ENCODE data around the gene SAMD3. TPM values are rescaled to one million over a fixed set of nuclear protein-coding genes. Genes with fewer than 3 reads are reported as not detected.
"Not testable (repeated sequence)": the region's sequence is repeated elsewhere in the genome, so short reads cannot be mapped to it uniquely, and the experiment has no call there.

The SAMD3 gene
- total RNA-seq, 6 experiments from 2014 or later = 0.25 to 0.86 (median 0.37) TPM

DNA sequence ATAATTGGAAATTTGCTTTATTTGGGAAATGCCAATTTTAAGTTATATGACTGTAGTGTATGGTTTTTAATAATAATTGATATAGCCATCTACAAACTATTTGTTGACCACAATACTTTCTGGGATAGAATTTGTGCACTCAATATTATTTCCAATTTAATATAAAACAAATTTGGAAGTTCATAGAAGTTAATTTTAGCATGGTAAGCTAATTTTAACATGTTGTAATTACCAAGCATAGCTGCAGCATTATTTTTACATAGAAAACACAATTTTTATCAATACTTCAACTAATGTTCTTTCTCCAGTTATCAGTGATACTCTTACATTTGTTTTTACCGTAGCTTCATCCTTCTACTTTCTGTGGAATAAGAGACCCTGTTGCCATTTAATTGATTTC lies 103.5 kb downstream of the SAMD3 start:
- Histone ChIP-seq H3K4me3 (no peak overlapping the region), H3K27ac (no peak overlapping the region), H3K27me3 (no peaks in the 10 kb centered on the region), H3K9me3 (no peaks in the 10 kb centered on the region), H3K36me3 (peaks cover 0 to 3% (median 0%) of the 10 kb centered on the region in 4 donors), H3K4me1 (no peaks in the 10 kb centered on the region)
- DNase-seq (no peak), ATAC-seq (no peak)
- TF ChIP-seq POLR2A (IDR thresholded peaks at IDR 0.05) = no peak
- TF ChIP-seq, protein P1, sequence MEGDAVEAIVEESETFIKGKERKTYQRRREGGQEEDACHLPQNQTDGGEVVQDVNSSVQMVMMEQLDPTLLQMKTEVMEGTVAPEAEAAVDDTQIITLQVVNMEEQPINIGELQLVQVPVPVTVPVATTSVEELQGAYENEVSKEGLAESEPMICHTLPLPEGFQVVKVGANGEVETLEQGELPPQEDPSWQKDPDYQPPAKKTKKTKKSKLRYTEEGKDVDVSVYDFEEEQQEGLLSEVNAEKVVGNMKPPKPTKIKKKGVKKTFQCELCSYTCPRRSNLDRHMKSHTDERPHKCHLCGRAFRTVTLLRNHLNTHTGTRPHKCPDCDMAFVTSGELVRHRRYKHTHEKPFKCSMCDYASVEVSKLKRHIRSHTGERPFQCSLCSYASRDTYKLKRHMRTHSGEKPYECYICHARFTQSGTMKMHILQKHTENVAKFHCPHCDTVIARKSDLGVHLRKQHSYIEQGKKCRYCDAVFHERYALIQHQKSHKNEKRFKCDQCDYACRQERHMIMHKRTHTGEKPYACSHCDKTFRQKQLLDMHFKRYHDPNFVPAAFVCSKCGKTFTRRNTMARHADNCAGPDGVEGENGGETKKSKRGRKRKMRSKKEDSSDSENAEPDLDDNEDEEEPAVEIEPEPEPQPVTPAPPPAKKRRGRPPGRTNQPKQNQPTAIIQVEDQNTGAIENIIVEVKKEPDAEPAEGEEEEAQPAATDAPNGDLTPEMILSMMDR (IDR thresholded peaks at IDR 0.05) = no peak
- intact Hi-C loops (cut with DNase I) = no loop called here
- 93% methylated on average over 1 of the region's 1 CpG for WGBS (ENCODE audit: insufficient coverage, low coverage, low lambda C conversion rate, missing lambda C conversion rate)

DNA sequence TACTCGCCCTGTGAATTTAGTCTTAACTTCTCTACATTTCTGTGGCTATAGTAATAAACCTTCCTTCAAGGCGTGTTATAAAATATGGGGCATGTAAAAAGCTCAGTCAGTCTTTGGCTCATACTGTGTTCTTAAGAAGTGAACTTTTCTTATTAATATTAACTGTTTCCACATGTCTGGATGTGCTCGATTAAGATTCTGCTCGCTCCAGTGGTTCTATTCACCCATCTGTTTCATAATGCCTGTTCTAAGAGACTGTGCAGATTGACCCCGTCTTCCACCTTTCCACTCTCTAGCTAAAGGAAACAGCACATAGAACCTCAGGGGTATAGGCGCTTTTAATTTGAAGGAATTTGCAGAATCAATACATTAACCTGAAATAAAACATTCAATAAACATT lies 104.5 kb downstream of the SAMD3 start:
- H3K4me3 ChIP-seq = no peak overlapping the region
- H3K9me3 ChIP-seq = no peaks in the 10 kb centered on the region
- H3K27me3 ChIP-seq = no peaks in the 10 kb centered on the region
- TF ChIP-seq, protein P1 (IDR thresholded peaks at IDR 0.05) = no peak
- no peak for TF ChIP-seq POLR2A (IDR thresholded peaks at IDR 0.05)
- intact Hi-C loops (cut with DNase I) = no loop called here
- H3K27ac ChIP-seq = no peak overlapping the region
- ATAC-seq = no peak
- H3K4me1 ChIP-seq = no peaks in the 10 kb centered on the region
- peaks cover 0 to 3% (median 0%) of the 10 kb centered on the region in 4 donors for H3K36me3 ChIP-seq
- WGBS (ENCODE audit: insufficient coverage, low coverage, low lambda C conversion rate, missing lambda C conversion rate) = 96% methylated on average over 5 of the region's 6 CpGs
- DNase-seq = no peak

DNA sequence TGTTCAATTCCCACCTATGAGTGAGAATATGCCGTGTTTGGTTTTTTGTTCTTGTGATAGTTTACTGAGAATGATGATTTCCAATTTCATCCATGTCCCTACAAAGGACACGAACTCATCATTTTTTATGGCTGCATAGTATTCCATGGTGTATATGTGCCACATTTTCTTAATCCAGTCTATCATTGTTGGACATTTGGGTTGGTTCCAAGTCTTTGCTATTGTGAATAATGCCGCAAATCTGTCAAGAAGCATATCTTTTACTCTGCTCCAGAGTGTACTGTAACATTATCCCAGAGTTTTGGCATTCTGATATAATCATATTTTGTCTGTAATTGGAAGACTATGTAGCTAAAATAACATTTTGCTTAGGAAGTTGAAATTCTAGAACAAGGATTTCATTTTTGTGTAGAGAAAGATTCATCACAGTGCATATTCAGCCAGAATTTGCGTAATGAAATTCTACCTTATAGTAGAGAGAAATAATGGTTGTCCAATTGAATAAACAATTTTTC lies 105.5 kb downstream of the SAMD3 start:
- H3K4me1 ChIP-seq; ATAC-seq; DNase-seq; intact Hi-C loops (cut with DNase I); H3K36me3 ChIP-seq; H3K4me3 ChIP-seq; H3K27me3 ChIP-seq; H3K27ac ChIP-seq; H3K9me3 ChIP-seq: not testable (repeated sequence)
- 87% methylated on average over 2 of the region's 4 CpGs for WGBS (ENCODE audit: insufficient coverage, low coverage, low lambda C conversion rate, missing lambda C conversion rate)

DNA sequence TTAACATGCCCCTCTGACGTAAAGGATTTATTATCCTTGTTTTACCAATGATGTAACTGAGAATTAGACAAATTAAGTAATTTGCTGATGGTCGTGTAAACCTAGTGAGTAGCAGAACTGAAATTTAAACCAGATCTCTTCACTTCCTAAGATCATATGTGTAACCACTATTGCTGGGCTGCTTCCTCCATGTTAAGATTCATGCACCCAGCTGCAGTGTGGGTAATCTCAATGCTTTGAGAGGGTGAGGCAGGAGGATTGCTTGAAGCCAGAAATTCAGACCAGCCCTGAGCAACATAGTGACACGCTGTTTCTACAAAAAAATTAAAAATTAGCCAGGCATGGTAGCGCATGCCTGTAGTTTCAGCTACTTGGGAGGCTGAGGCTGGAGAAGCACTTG lies 106.5 kb downstream of the SAMD3 start:
- no peaks in the 10 kb centered on the region for H3K4me1 ChIP-seq
- H3K9me3 ChIP-seq = no peaks in the 10 kb centered on the region
- no peak overlapping the region for H3K27ac ChIP-seq
- intact Hi-C loops (cut with DNase I) = no loop called here
- ATAC-seq = no peak
- 82% methylated on average over 4 of the region's 4 CpGs for WGBS (ENCODE audit: insufficient coverage, low coverage, low lambda C conversion rate, missing lambda C conversion rate)
- DNase-seq = no peak
- no peak overlapping the region for H3K4me3 ChIP-seq
- H3K36me3 ChIP-seq = no peaks in the 10 kb centered on the region
- TF ChIP-seq POLR2A (IDR thresholded peaks at IDR 0.05) = no peak
- TF ChIP-seq, protein P1 (IDR thresholded peaks at IDR 0.05) = no peak
- H3K27me3 ChIP-seq = no peaks in the 10 kb centered on the region

DNA sequence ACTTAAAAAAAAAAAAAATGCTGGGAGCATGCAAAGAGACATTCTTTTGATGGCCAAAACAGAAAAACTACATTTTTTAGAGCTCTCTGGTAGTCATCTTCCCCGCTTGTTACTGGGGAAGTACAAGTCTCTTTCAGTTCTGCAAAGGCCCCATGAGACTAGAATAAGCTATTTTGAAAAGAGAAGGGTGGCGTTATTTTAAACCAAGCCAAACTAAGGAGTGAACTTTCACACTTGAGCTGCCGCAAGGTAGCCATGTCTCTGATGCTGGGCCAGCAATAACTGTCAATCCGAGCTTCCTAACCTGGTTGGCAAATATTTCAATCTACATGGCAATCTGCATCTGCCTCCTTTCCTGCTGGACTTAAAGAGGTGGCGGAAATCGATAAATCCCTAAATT lies 107.7 kb downstream of the SAMD3 start:
- Histone ChIP-seq H3K4me1 (no peaks in the 10 kb centered on the region), H3K27me3 (no peaks in the 10 kb centered on the region), H3K27ac (no peak overlapping the region), H3K9me3 (no peaks in the 10 kb centered on the region), H3K36me3 (no peaks in the 10 kb centered on the region), H3K4me3 (no peak overlapping the region)
- peak in 1 of 4 donors; percentile 20 for ATAC-seq
- no peak for TF ChIP-seq POLR2A (IDR thresholded peaks at IDR 0.05)
- TF ChIP-seq, protein P1 (IDR thresholded peaks at IDR 0.05) = no peak
- no peak for DNase-seq
- WGBS (ENCODE audit: insufficient coverage, low coverage, low lambda C conversion rate, missing lambda C conversion rate) = 78% methylated on average over 6 of the region's 6 CpGs
- intact Hi-C loops (cut with DNase I) = no loop called here

All from right lobe of liver (tissue), 6 donors.